ENCODE results near the gene EPB41L2.
A peak's percentile ranks its signal among the peaks of the same experiment; 100 is the strongest.
"Not testable (repeated sequence)": the region's sequence is repeated elsewhere in the genome, so short reads cannot be mapped to it uniquely, and the experiment has no call there.

Gene EPB41L2

GRCh38 chr6:131063028-131063763, at the start of gene EPB41L2:
Gene EPB41L2 (minus strand): TSS chr6:131063245. CDS start chr6:130956485, 106,760 bp downstream.
- peak; percentile 89 for ATAC-seq
- peak; percentile 87 for DNase-seq

GRCh38 chr6:131112249-131112648, 49.2 kb upstream of the EPB41L2 start:
- DNase-seq (no peak), ATAC-seq (no peak)

- ATAC-seq, result no peak
- no peak for DNase-seq
These were observed 44.1 kb upstream of the EPB41L2 start for GRCh38 chr6:131107151-131107550.

DNA sequence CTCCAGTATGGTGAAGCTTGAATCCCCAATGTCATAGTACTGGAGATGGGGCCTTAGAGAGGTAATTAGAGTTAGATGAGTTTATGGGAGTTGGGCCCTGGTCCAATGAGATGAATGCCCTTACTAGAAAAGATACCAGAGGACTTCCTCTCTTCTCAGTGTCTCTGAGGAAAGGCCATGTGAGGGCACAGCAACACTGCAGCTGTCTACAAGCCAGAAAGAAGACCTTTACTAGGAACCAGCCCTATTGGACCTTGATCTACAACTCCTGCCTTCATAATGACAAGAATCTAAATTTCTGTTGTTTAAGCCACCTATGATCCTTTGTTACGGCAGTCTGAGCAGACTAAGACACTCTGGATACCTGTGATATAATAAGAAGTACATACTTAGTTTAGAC, 40.9 kb upstream of the EPB41L2 start:
- DNase-seq (no peak), ATAC-seq (no peak)

DNA sequence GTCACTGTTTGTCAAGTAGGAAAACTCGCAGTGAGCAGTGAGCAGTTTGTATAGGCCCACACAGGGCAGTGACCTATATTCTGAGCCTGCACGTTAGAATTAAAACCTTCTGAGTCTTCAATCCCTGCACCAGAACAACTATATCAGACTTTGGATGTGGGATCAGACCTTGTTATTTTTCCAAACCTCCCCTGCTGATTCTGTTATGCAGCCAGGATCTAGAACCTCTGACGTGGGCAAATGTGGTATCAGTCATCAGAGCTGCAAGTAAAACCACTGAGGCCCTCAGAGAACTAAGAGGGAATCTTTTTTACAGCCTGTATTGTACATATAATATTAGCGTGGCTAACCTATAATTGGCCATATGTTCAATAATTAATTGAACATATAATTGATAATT, 40.3 kb upstream of the EPB41L2 start:
- DNase-seq (no peak), ATAC-seq (no peak)

- ATAC-seq (no peak), DNase-seq (no peak)
These were observed 39.1 kb upstream of the EPB41L2 start for GRCh38 chr6:131101911-131102680.

DNA sequence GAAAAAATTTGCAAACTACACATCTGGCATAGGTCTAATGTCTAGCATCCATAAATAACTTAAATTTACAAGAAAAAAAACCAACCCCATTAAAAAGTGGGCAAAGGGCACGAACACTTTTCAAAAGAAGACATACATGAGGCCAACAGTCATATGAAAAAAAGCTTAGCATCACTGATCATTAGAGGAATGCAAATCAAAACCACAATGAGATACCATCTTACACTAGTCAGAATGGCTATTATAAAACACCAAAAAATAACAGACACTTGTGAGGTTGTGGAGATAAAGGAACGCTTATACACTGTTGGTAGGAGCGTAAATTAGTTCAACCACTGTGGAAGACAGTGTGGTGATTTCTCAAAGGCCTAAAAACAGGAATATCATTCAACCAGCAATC, 33.7 kb upstream of the EPB41L2 start:
- ATAC-seq (no peak), DNase-seq (no peak)

DNA sequence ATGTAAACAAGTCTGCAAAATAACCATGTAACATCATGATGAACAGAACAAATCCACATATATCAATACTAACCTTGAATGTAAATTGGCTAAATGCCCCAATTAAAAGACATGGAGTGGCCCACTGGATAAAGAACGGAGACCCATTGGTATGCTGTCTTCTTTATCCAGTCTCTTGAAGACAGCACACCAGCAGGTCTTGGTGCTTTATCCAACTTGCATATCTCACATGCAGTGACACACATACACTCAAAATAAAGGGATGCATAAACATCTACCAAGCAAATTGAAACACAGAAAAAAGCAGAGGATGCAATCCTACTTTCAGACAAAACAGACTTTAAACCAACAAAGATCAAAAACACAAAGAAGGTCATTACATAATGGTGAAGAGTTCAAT, 30.3 kb upstream of the EPB41L2 start:
- no peak for DNase-seq
- no peak for ATAC-seq

GRCh38 chr6:131091944-131092343, 28.9 kb upstream of the EPB41L2 start:
- not testable (repeated sequence) for DNase-seq, ATAC-seq

DNA sequence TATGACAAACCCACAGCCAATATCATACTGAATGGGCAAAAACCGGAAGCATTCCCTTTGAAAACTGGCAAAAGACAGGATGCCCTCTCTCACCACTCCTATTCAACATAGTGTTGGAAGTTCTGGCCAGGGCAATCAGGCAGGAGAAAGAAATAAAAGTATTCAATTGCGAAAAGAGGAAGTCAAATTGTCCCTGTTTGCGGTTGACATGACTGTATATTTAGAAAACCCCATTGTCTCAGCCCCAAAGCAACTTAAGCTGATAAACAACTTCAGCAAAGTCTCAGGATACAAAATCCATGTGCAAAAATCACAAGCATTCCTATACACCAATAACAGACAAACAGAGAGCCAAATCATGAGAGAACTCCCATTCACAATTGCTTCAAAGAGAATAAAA, 27.3 kb upstream of the EPB41L2 start:
- DNase-seq, ATAC-seq: not testable (repeated sequence)

DNA sequence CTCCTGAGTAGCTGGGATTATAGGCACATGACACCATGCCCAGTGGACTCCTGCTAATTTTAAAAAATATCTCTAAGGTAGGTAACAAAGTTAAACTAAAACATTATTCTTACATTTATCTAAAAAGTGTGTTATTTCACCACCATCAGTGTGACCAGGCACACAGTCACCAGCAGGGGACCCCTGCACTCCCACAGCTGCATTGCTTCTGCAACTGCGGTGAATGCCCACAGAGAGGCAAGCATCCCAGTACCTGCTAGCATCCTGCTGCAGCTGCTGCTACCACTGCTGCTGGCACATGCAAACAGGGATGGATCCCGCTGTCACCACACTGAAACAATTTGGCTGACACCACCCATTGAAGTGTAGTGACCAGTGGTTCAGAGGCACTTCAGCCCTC, 21.9 kb upstream of the EPB41L2 start:
- ATAC-seq, result no peak
- DNase-seq, result no peak

- DNase-seq, result no peak
- ATAC-seq, result no peak
These were observed 20.6 kb upstream of the EPB41L2 start for GRCh38 chr6:131083687-131084086.

DNA sequence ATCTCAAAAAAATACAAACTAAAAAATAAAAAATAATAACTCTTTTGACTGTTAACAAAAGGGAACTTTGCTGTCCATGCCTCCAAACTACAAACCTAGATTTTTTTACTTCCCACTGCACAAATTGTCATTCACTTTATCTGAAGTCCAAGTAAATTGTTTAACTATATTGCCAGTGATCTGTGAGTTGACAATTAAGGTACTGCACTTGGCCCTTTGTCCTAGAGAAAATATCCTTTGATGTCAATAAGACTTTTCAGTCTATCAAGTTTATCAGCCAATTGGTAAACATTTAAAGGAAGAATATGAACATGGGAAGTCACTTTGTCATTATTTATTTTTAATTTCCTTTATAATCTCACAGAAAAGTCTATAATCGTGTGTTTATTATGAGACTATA, 19.3 kb upstream of the EPB41L2 start:
- no peak for ATAC-seq
- DNase-seq, result no peak

- ATAC-seq (no peak), DNase-seq (no peak)
These were observed 17.0 kb upstream of the EPB41L2 start for GRCh38 chr6:131080084-131080483.

GRCh38 chr6:131073577-131073976, 10.5 kb upstream of the EPB41L2 start:
- DNase-seq (no peak), ATAC-seq (peak; percentile 77)

DNA sequence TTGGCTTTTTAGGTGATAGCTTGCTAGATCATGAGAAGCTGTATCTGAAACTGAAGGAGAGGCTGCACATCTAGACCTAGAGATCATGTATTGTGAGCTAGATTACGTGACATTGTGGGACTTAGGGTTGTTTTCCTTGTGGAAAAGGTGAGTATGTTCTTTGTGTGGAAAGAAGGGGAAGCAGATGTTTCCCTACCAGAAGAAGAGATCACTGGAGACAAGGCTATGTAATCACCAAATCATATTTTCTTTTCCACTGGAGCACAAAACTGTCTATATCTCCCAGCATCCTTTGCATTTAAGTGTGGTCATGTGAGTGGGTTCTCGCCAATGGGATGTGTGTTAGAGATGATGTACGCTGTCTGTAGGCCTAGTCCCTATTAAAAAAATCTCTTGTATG, 7.0 kb upstream of the EPB41L2 start:
- no peak for ATAC-seq
- no peak for DNase-seq

DNA sequence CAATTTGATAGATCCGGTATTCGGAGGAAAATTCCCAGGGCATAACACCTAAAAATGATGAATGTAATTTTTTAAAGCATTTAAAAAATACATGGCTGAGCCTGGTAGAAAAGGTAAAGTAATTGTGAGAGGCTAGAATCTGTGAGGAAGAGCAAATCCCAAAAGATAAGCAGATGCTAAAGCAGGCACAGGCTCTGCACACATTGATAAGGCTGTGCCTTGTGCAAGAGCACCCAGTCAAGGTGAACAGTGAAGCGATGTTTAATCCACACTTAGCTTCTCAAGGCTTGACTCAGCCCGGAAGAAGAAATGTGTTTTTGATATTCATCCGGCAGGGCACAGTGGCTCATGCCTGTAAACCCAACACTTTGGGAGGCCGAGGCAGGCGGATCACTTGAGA, 5.1 kb upstream of the EPB41L2 start:
- no peak for DNase-seq
- ATAC-seq, result no peak

DNA sequence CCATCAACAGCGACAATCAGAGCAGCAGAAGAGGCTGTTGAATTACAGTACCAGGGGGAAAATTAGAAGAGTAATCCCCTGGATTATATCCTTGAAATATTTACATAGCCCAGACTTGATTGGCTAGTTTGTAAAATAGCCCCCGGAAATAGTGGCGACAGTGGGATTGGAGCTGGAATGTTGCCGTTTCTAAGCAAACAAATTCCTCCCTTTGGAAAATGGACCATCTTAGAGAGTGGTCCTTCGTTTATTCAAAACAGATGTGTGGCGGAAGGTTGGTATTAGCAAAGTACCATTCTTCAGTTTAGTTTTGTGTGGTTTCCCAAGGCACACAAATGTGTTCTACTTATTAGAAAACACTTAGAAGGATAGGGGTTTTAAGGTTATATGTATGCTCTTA, 4.5 kb upstream of the EPB41L2 start:
- DNase-seq, result no peak
- no peak for ATAC-seq

GRCh38 chr6:131065824-131066171, 2.8 kb upstream of the EPB41L2 start:
- ATAC-seq (no peak), DNase-seq (no peak)

- no peak for DNase-seq
These were observed 2.2 kb upstream of the EPB41L2 start for GRCh38 chr6:131065112-131065823.

GRCh38 chr6:131063764-131064272, 773 bp upstream of the EPB41L2 start:
- no peak for ATAC-seq
- DNase-seq, result no peak

More at GRCh38 chr6:131065112-131065823, 2.2 kb upstream of the EPB41L2 start:
- no peak for ATAC-seq

- peak; percentile 25 for DNase-seq
- peak; percentile 28 for ATAC-seq
These were observed 611 bp downstream of the EPB41L2 start for GRCh38 chr6:131062241-131063027.
